ENCODE data around the gene PDCD7. TPM values are rescaled to one million over a fixed set of nuclear protein-coding genes. Genes with fewer than 3 reads are reported as not detected.

PDCD7 gene
- polyA plus RNA-seq, 1 of the 3 experiments (the other 2 are of a cell fraction) = 15.3 TPM

DNA sequence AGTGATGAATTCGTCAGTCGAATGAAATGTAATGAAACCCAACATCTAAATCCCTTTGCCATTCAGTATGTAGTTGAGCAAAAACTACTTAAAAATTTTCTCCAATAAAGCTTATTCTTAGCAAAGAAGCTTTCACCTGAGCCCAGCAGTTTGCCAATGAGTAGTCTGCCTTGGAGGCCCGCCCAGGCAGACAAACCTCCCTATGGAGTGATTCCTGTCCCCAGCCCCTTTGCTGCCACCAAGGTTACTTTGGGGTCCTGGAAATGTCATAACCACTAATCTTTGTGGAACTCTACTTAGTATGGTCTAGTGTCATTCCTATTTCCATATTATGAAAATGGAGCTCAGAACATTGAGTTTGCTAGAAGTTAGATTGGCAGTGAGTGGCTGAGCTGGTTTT is 30.7 kb downstream of the PDCD7 start:
- Histone ChIP-seq H3K9me2 (no peaks in the 10 kb centered on the region), H3K4me2 (no peak overlapping the region), H3K4me1 (ENCODE audit: control insufficient read depth in 1 of 2, insufficient read depth in 2 of 2, low read depth in 1 of 2, low read length in 1 of 2) (no peaks in the 10 kb centered on the region), H3K27me3 (ENCODE audit: insufficient read depth) (no peaks in the 10 kb centered on the region), H3K9me3 (no peaks in the 10 kb centered on the region), H3F3A (replicated peaks; ENCODE audit: insufficient read depth) (no peaks in the 10 kb centered on the region), H3K9ac (no peak overlapping the region), H3K27ac (ENCODE audit: low read depth in 2 of 2, low read length in 1 of 2) (no peak overlapping the region), H3K79me2 (ENCODE audit: insufficient read depth) (no peaks in the 10 kb centered on the region), H4K20me1 (ENCODE audit: insufficient read depth) (no peaks in the 10 kb centered on the region), H3K4me3 (ENCODE audit: low read depth in 2 of 2, low read length in 1 of 2) (no peak overlapping the region), H2AFZ (ENCODE audit: low read depth) (no peak overlapping the region), H3K36me3 (replicated peaks in 1 of 2; ENCODE audit: control insufficient read depth in 1 of 2, insufficient read depth in 2 of 2, low read length in 1 of 2) (peaks cover 33 to 38% of the 10 kb centered on the region in 2 experiments)
- no peak for TF ChIP-seq ELF1 (IDR thresholded peaks at IDR 0.05)
- TF ChIP-seq, protein P1, sequence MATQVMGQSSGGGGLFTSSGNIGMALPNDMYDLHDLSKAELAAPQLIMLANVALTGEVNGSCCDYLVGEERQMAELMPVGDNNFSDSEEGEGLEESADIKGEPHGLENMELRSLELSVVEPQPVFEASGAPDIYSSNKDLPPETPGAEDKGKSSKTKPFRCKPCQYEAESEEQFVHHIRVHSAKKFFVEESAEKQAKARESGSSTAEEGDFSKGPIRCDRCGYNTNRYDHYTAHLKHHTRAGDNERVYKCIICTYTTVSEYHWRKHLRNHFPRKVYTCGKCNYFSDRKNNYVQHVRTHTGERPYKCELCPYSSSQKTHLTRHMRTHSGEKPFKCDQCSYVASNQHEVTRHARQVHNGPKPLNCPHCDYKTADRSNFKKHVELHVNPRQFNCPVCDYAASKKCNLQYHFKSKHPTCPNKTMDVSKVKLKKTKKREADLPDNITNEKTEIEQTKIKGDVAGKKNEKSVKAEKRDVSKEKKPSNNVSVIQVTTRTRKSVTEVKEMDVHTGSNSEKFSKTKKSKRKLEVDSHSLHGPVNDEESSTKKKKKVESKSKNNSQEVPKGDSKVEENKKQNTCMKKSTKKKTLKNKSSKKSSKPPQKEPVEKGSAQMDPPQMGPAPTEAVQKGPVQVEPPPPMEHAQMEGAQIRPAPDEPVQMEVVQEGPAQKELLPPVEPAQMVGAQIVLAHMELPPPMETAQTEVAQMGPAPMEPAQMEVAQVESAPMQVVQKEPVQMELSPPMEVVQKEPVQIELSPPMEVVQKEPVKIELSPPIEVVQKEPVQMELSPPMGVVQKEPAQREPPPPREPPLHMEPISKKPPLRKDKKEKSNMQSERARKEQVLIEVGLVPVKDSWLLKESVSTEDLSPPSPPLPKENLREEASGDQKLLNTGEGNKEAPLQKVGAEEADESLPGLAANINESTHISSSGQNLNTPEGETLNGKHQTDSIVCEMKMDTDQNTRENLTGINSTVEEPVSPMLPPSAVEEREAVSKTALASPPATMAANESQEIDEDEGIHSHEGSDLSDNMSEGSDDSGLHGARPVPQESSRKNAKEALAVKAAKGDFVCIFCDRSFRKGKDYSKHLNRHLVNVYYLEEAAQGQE (IDR thresholded peaks at IDR 0.05; ENCODE audit: low read depth, low read length) = no peak
- no peak for TF ChIP-seq TCF12 (IDR thresholded peaks at IDR 0.05)
- TF ChIP-seq FOSL2 (IDR thresholded peaks at IDR 0.05; ENCODE audit: borderline replicate concordance, low read depth) = no peak
- TF ChIP-seq FOXJ3 (CRISPR knock-in tag; IDR thresholded peaks at IDR 0.05) = no peak
- no peak for TF ChIP-seq TAF1 (IDR thresholded peaks at IDR 0.05; ENCODE audit: borderline replicate concordance, low read depth, low read length)
- TF ChIP-seq, protein P2, sequence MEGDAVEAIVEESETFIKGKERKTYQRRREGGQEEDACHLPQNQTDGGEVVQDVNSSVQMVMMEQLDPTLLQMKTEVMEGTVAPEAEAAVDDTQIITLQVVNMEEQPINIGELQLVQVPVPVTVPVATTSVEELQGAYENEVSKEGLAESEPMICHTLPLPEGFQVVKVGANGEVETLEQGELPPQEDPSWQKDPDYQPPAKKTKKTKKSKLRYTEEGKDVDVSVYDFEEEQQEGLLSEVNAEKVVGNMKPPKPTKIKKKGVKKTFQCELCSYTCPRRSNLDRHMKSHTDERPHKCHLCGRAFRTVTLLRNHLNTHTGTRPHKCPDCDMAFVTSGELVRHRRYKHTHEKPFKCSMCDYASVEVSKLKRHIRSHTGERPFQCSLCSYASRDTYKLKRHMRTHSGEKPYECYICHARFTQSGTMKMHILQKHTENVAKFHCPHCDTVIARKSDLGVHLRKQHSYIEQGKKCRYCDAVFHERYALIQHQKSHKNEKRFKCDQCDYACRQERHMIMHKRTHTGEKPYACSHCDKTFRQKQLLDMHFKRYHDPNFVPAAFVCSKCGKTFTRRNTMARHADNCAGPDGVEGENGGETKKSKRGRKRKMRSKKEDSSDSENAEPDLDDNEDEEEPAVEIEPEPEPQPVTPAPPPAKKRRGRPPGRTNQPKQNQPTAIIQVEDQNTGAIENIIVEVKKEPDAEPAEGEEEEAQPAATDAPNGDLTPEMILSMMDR (IDR thresholded peaks at IDR 0.05) = no peak
- TF ChIP-seq SMC3 (IDR thresholded peaks at IDR 0.05; ENCODE audit: low read depth, low read length) = no peak
- TF ChIP-seq, protein P3, sequence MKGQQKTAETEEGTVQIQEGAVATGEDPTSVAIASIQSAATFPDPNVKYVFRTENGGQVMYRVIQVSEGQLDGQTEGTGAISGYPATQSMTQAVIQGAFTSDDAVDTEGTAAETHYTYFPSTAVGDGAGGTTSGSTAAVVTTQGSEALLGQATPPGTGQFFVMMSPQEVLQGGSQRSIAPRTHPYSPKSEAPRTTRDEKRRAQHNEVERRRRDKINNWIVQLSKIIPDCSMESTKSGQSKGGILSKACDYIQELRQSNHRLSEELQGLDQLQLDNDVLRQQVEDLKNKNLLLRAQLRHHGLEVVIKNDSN (IDR thresholded peaks at IDR 0.05; ENCODE audit: borderline replicate concordance, low read depth) = no peak
- no peak for TF ChIP-seq CHD2 (IDR thresholded peaks at IDR 0.05; ENCODE audit: low read length, partially characterized antibody)
- CTCF ChIA-PET = interaction anchor here (0.7 to 6.1 kb wide), 5 partner anchors 17 to 375 kb away, joined by 3 to 109 read pairs (median 19); no protein-coding TSS in a partner anchor
- POLR2A ChIA-PET = interaction anchor here (0.9 kb wide), 1 partner anchor 49 kb away, joined by 3 read pairs; no protein-coding TSS in a partner anchor
- WGBS (ENCODE audit: low lambda C conversion rate) = 99% methylated on average over 3 of the region's 3 CpGs
- DNase-seq = no peak
